ENCODE results near the gene SLC25A21.

DNA sequence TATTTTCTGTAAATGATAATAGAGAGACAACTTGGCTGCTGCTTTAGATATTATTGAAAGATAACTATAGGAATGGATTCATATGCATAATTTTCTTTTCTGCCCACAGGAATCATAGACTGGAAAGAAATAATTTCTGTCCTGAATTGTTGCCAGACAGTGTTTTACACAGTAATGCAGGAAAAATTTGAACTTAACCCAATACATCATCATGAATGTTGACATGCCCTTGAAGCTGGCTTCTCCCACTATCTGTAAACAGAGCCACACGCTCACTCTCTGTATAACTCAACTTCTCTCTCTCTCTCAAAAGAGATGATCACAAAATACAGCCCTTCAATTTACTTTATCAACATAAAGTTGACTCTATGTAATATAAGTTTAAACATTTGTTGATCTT, 454.2 kb downstream of the SLC25A21 start:
- TF ChIP-seq ZNF232 (CRISPR knock-in tag; IDR thresholded peaks at IDR 0.05; ENCODE audit: borderline replicate concordance) (no peak), ZMYM2 (CRISPR knock-in tag; IDR thresholded peaks at IDR 0.05) (no peak), ARNT (IDR thresholded peaks at IDR 0.05) (no peak), BRCA1 (CRISPR knock-in tag; IDR thresholded peaks at IDR 0.05) (no peak), STAT5B (CRISPR knock-in tag; IDR thresholded peaks at IDR 0.05) (no peak), SIN3A (IDR thresholded peaks at IDR 0.05; ENCODE audit: borderline replicate concordance, low read depth, low read length) (no peak)
- TF ChIP-seq, protein P1, sequence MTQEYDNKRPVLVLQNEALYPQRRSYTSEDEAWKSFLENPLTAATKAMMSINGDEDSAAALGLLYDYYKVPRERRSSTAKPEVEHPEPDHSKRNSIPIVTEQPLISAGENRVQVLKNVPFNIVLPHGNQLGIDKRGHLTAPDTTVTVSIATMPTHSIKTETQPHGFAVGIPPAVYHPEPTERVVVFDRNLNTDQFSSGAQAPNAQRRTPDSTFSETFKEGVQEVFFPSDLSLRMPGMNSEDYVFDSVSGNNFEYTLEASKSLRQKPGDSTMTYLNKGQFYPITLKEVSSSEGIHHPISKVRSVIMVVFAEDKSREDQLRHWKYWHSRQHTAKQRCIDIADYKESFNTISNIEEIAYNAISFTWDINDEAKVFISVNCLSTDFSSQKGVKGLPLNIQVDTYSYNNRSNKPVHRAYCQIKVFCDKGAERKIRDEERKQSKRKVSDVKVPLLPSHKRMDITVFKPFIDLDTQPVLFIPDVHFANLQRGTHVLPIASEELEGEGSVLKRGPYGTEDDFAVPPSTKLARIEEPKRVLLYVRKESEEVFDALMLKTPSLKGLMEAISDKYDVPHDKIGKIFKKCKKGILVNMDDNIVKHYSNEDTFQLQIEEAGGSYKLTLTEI (CRISPR knock-in tag; conservative IDR thresholded peaks at IDR 0.05), result no peak
